ENCODE measurements around the gene KISS1R.

KISS1R gene

GRCh38 chr19:952680-953444, 35.7 kb downstream of the KISS1R start:
- TF ChIP-seq ISL1 (CRISPR knock-in tag; IDR thresholded peaks at IDR 0.05): no peak
- TF ChIP-seq TCF4 (CRISPR knock-in tag; IDR thresholded peaks at IDR 0.05; ENCODE audit: borderline replicate concordance): no peak
- TF ChIP-seq TOX (CRISPR knock-in tag; IDR thresholded peaks at IDR 0.05; ENCODE audit: borderline replicate concordance): no peak
- TF ChIP-seq ARNTL (CRISPR knock-in tag; IDR thresholded peaks at IDR 0.05; ENCODE audit: borderline replicate concordance, low read depth): no peak
- TF ChIP-seq ESRRG (CRISPR knock-in tag; IDR thresholded peaks at IDR 0.05): no peak
- TF ChIP-seq SNAI2 (CRISPR knock-in tag; IDR thresholded peaks at IDR 0.05): no peak
- TF ChIP-seq CSDC2 (CRISPR knock-in tag; IDR thresholded peaks at IDR 0.05): no peak
- no peak for ATAC-seq

GRCh38 chr19:953445-954271, 36.5 kb downstream of the KISS1R start:
- TF ChIP-seq ZNF8 (CRISPR knock-in tag; IDR thresholded peaks at IDR 0.05) (no peak), CSDC2 (CRISPR knock-in tag; IDR thresholded peaks at IDR 0.05) (no peak), TCF4 (CRISPR knock-in tag; IDR thresholded peaks at IDR 0.05; ENCODE audit: borderline replicate concordance) (no peak), ESRRG (CRISPR knock-in tag; IDR thresholded peaks at IDR 0.05) (no peak), TSHZ2 (CRISPR knock-in tag; IDR thresholded peaks at IDR 0.05) (no peak), SNAI2 (CRISPR knock-in tag; IDR thresholded peaks at IDR 0.05) (no peak), ZNF70 (CRISPR knock-in tag; IDR thresholded peaks at IDR 0.05) (no peak), ZNF565 (CRISPR knock-in tag; conservative IDR thresholded peaks at IDR 0.05; ENCODE audit: low read depth) (no peak), PATZ1 (CRISPR knock-in tag; IDR thresholded peaks at IDR 0.05; ENCODE audit: borderline replicate concordance) (no peak), ZFP3 (CRISPR knock-in tag; IDR thresholded peaks at IDR 0.05) (no peak), CREB5 (CRISPR knock-in tag; IDR thresholded peaks at IDR 0.05; ENCODE audit: low read depth) (no peak), GLIS3 (CRISPR knock-in tag; IDR thresholded peaks at IDR 0.05) (no peak), CSRNP3 (CRISPR knock-in tag; IDR thresholded peaks at IDR 0.05) (no peak), RARB (CRISPR knock-in tag; IDR thresholded peaks at IDR 0.05) (no peak), ARNTL (CRISPR knock-in tag; IDR thresholded peaks at IDR 0.05; ENCODE audit: borderline replicate concordance, low read depth) (no peak), PPARA (CRISPR knock-in tag; IDR thresholded peaks at IDR 0.05; ENCODE audit: borderline replicate concordance) (no peak), BACH2 (CRISPR knock-in tag; IDR thresholded peaks at IDR 0.05; ENCODE audit: borderline replicate concordance) (no peak), ZC3H10 (CRISPR knock-in tag; IDR thresholded peaks at IDR 0.05) (no peak), OSR1 (CRISPR knock-in tag; IDR thresholded peaks at IDR 0.05) (no peak)
- ATAC-seq: no peak

- ATAC-seq: no peak
- TF ChIP-seq OSR1 (CRISPR knock-in tag; IDR thresholded peaks at IDR 0.05) (no peak), ZNF70 (CRISPR knock-in tag; IDR thresholded peaks at IDR 0.05) (no peak), ARNTL (CRISPR knock-in tag; IDR thresholded peaks at IDR 0.05; ENCODE audit: borderline replicate concordance, low read depth) (no peak), POU6F1 (CRISPR knock-in tag; IDR thresholded peaks at IDR 0.05; ENCODE audit: borderline replicate concordance, low read depth) (no peak), GLIS3 (CRISPR knock-in tag; IDR thresholded peaks at IDR 0.05) (no peak), BACH2 (CRISPR knock-in tag; IDR thresholded peaks at IDR 0.05; ENCODE audit: borderline replicate concordance) (no peak), RARB (CRISPR knock-in tag; IDR thresholded peaks at IDR 0.05) (no peak), CREB5 (CRISPR knock-in tag; IDR thresholded peaks at IDR 0.05; ENCODE audit: low read depth) (no peak), ZNF8 (CRISPR knock-in tag; IDR thresholded peaks at IDR 0.05) (no peak)
Measured at GRCh38 chr19:954272-954671, 37.1 kb downstream of the KISS1R start.

Data from SK-N-SH treated with all-trans-retinoic acid at 6 μM for 48 hours (cell line).